ENCODE measurements around the gene TXNRD1.
"Not testable (repeated sequence)": the region's sequence is repeated elsewhere in the genome, so short reads cannot be mapped to it uniquely, and the experiment has no call there.

The TXNRD1 gene

GRCh38 chr12:104243551-104243950 lies 28.0 kb downstream of the TXNRD1 start:
- no peak for DNase-seq

- no peak for DNase-seq
These were observed 28.4 kb downstream of the TXNRD1 start for GRCh38 chr12:104243971-104244370.

GRCh38 chr12:104247698-104248097 lies 32.1 kb downstream of the TXNRD1 start:
- DNase-seq: no peak

- DNase-seq: no peak
These were observed 32.9 kb downstream of the TXNRD1 start for GRCh38 chr12:104248444-104248843.

- no peak for DNase-seq
These were observed 33.4 kb downstream of the TXNRD1 start for GRCh38 chr12:104249017-104249416.

- DNase-seq: no peak
These were observed 34.3 kb downstream of the TXNRD1 start for GRCh38 chr12:104249898-104250297.

GRCh38 chr12:104250366-104251125 lies 35.0 kb downstream of the TXNRD1 start:
- DNase-seq: no peak

- DNase-seq: no peak
These were observed 42.4 kb downstream of the TXNRD1 start for GRCh38 chr12:104257913-104258472.

- no peak for DNase-seq
These were observed 43.0 kb downstream of the TXNRD1 start for GRCh38 chr12:104258476-104259067.

- no peak for DNase-seq
These were observed 47.4 kb downstream of the TXNRD1 start for GRCh38 chr12:104263026-104263425.

GRCh38 chr12:104263580-104264358 lies 48.2 kb downstream of the TXNRD1 start:
- DNase-seq: no peak

GRCh38 chr12:104265436-104265835 lies 49.9 kb downstream of the TXNRD1 start:
- DNase-seq: not testable (repeated sequence)

- DNase-seq: no peak
These were observed 57.4 kb downstream of the TXNRD1 start for GRCh38 chr12:104272938-104273337.

GRCh38 chr12:104273503-104273902 lies 57.9 kb downstream of the TXNRD1 start:
- DNase-seq: no peak

- no peak for DNase-seq
These were observed 59.2 kb downstream of the TXNRD1 start for GRCh38 chr12:104274811-104275210.

GRCh38 chr12:104275689-104276088 lies 60.1 kb downstream of the TXNRD1 start:
- no peak for DNase-seq

- no peak for DNase-seq
These were observed 60.9 kb downstream of the TXNRD1 start for GRCh38 chr12:104276273-104277131.

- no peak for DNase-seq
These were observed 63.6 kb downstream of the TXNRD1 start for GRCh38 chr12:104279164-104279563.

GRCh38 chr12:104280111-104280510 lies 64.5 kb downstream of the TXNRD1 start:
- no peak for DNase-seq

- no peak for DNase-seq
These were observed 65.3 kb downstream of the TXNRD1 start for GRCh38 chr12:104280717-104281458.

- DNase-seq: no peak
These were observed 66.1 kb downstream of the TXNRD1 start for GRCh38 chr12:104281636-104282035.

GRCh38 chr12:104282109-104282508 lies 66.5 kb downstream of the TXNRD1 start:
- DNase-seq: no peak
